Activated naive CD4-positive, alpha-beta T cell treated with anti-CD3 and anti-CD28 coated beads, Interleukin-2, amount 50 U/mL, for 72 hours (primary cell): ENCODE data around the gene ZAP70. TPM values are rescaled to one million over a fixed set of nuclear protein-coding genes. Genes with fewer than 3 reads are reported as not detected.
"Not testable (repeated sequence)": the region's sequence is repeated elsewhere in the genome, so short reads cannot be mapped to it uniquely, and the experiment has no call there.

Experiments
- ATAC-seq, 2 donors: fragments of 150-1000 bp; cut with Tn5 transposase; 2 replicates each; pipeline ENCODE4 v1.10.0; 2021; ENCODE audit warnings: mild to moderate bottlenecking in 2 of 2, moderate library complexity in 2 of 2
- DNase-seq, 2 donors: peaks; one replicate each; pipeline ENCODE4 v3.0.0; 2021 to 2022; ENCODE audit warnings: low spot score in 2 of 2
- H3K27ac Mint-ChIP-seq, 2 donors: one replicate each; pipeline ENCODE4 v1.8.0; 2022; ENCODE audit warnings: mild to moderate bottlenecking in 2 of 2, mixed read lengths in 2 of 2
- H3K36me3 Mint-ChIP-seq, 2 donors: one replicate each; pipeline ENCODE4 v1.8.0; 2022; ENCODE audit warnings: mixed read lengths in 2 of 2
- H3K9me3 Mint-ChIP-seq, 2 donors: one replicate each; pipeline ENCODE4 v1.8.0; 2022; ENCODE audit warnings: mixed read lengths in 2 of 2
- total RNA-seq, 2 donors: library from RNA; stranded (reverse); gene quantifications; one replicate each; pipeline ENCODE4 v1.2.3, GENCODE V29; 2022

The ZAP70 gene
- total RNA-seq, 2 donors from 2014 or later, result 164 to 235 TPM

DNA sequence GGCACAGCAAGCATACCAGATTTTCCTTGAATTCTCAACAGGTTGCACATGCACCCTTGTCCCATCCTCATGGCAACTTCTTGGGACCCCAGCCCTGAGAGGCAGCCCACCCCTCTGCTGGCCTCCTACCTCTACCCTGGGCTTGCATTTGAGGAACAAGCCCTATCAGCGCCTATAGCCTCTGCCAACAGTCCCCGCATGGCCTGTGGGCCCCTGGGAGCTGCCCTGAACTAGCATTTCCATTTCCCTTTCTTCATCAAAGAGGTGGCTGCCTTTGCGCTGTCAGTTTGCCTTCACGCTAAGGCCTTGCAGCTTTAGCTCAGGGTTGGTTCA, 5.4 kb upstream of the ZAP70 start:
- no peak for ATAC-seq
- H3K27ac Mint-ChIP-seq, result no peak overlapping the region

DNA sequence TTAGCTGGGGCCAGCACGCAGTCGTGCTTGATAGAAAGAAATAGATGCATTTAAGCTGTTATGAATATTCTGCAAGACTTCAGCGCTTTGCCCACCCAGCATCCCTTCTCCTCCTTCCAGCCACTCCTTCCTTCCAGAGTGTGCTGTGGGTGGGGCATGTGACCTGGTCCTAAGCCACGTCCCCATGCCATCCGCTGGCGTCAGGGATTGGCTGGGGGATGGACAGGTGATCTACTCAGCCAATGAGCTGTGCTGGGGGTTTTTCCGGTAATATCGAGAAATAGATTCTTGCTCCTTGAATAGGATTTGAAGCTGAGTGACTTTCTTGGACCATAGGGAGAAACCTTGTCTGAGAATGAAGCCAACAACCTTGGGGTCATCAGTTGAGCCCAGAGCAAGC, 4.8 kb upstream of the ZAP70 start:
- peaks cover 4 to 11% of the 10 kb centered on the region in 2 donors for H3K36me3 Mint-ChIP-seq
- no peak overlapping the region for H3K27ac Mint-ChIP-seq
- no peak for DNase-seq
- ATAC-seq, result no peak
- no peaks in the 10 kb centered on the region for H3K9me3 Mint-ChIP-seq

More for the DNA sequence above, 5.4 kb upstream of the ZAP70 start:
- Mint-ChIP-seq H3K9me3 (no peaks in the 10 kb centered on the region), H3K36me3 (peaks cover 0 to 6% of the 10 kb centered on the region in 2 donors)
- peak in 1 of 2 donors; percentile 39 for DNase-seq

DNA sequence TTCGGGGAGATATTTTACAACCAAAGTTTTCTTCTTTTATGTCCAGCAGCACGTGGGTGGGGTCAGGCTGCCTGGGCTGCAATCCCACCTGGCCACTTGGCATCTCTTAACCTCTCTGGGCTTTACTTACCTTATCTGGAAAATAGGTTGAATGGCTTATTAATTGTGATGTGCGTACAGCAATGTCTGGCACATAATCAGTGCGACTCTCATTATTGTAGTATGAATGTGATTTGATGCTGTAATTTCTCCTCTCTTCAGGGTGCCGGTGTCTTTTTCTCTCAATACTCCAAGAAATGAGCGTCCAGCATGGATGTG, 2.0 kb upstream of the ZAP70 start:
- ATAC-seq (no peak), DNase-seq (no peak)
- Mint-ChIP-seq H3K36me3 (peaks cover 25 to 37% of the 10 kb centered on the region in 2 donors), H3K9me3 (no peaks in the 10 kb centered on the region), H3K27ac (peak overlapping the region in 1 of 2 donors; percentile 98)

DNA sequence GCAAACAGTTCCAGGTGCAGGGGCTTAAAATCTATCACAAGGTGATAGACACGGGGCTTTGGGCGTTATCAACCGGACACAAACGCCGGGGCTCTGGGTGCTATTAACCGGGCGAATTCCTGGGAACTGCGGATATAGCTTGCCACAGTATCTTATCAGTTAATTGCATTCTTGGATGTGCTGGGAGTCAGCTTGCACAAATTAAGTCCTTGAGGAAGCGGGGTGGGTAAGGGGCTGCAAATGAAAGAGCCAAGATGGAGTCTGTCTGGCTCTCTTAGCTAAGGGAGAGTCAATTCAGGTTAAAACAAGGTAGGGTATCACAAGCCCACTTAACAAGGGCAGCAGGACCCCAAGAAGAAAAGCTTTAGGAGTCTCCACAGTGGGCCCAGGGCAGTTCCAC, 1.2 kb upstream of the ZAP70 start:
- ATAC-seq, H3K9me3 Mint-ChIP-seq, DNase-seq: not testable (repeated sequence)
- peaks cover 31 to 45% of the 10 kb centered on the region in 2 donors for H3K36me3 Mint-ChIP-seq
- peak overlapping the region; percentile 92 to 98 for H3K27ac Mint-ChIP-seq

DNA sequence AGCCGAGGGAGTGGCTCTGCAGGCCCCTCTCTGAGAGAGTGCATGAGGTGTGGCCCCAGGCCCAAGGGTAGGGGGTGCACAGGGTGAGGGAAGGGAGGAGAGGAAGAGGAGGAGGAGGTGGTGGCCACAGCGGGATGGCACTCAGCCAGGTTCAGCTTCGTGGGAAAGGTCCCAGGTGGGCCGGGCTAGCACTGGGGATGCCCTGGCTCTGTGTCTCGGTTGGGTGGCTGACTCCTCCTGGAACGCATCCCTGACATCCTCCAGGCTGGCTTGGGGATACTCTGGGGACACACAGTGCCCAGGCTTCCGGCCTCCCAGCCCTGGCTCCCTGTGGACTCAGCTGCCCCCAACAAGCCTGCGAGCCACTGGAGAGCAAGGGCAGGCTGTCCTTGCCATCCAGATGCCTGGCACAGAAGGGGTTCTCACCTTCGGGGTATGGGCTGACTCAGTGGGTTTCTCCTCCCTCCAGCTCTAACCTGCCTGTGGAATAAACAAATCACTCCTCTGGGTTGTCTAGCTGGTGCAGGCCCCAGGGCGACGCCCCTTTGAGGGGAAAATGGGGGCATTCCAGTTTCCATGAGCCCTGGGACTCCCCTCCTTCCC, 582 bp upstream of the ZAP70 start:
- no peaks in the 10 kb centered on the region for H3K9me3 Mint-ChIP-seq
- peaks cover 31 to 49% of the 10 kb centered on the region in 2 donors for H3K36me3 Mint-ChIP-seq
- DNase-seq (peak in 1 of 2 donors; percentile 75), ATAC-seq (peak; percentile 46 to 50)
- peak overlapping the region; percentile 98 to 99 for H3K27ac Mint-ChIP-seq

DNA sequence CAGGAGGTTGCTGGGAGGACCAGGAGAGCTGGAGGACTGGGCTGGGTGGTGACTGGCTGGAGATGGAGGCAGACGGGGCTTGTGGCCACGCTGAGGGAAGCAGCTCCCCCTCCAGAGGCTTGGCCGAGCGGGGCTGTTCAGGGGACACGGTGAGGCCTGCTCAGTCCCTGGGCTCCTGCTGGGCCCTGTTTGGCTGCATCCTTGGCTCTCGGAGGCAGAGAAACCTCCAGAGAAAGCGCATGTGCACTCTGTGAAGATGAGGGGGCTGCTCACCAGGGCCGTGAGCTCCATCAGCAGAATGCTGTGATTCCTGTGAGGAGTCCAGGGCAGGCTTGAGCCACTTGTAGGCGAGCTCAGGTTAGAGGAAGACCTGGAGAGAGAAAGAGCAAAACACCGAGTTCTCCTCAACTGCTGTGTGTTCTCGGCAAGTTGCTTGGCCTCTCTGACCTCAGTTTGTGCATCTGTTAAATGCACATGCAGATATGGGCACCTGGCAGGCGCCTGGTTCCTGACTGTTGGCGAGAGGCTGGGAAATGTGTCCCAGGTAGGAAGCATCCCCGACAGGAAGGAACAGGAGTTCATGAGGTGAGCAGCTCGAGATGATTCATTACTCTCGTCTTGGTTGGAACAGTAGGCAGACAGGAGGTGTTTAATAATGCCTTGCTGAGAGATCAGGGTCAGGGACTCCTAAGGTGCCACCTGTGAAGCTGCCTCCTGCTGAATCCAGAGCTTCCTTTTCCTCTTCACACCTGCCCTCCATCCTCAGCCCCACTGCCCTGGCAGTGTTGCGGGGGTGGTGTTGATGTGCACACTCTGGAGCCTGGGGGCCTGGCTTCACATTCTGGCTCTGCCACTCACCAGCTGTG, 941 bp downstream of the ZAP70 start:
- H3K36me3 Mint-ChIP-seq, result peaks cover 31 to 62% of the 10 kb centered on the region in 2 donors
- peak overlapping the region; percentile 98 to 99 for H3K27ac Mint-ChIP-seq
- DNase-seq, result no peak
- ATAC-seq, result peak; percentile 34 to 37
- H3K9me3 Mint-ChIP-seq, result no peaks in the 10 kb centered on the region

DNA sequence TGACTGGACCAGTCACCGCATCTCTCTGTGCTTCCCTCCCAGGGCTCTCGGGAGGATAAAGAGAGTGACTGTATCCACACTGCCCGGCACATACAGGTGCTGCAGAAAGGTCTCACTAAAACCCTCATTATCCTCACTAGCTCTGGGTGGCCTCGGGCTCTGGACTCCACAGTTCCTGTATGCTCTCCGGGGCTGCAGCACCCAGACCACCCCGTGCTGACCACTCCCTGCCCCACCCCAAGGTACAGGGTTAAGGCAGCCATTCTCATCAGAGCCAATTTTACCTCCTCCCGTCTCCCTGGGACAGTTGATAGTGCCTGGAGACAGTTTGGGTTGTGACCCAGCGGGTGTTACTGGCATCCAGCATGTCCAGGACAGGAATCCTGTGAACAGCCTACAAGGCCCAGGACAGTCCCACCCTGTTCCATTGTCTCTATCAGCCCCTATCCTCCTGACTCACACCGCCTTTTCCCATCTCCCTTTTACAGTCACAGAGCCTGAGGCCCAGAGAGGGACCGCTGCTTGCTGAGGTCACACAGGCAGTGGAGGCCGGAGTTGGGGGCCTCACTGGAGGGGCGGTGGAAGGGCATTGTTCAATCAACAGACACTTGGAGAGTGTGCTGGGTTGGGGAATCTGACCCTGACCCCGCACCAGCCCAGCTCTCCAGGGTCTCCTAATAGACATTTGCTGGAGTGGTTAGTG, 1.7 kb downstream of the ZAP70 start:
- DNase-seq (no peak), ATAC-seq (peak in 1 of 2 donors; percentile 50)
- Mint-ChIP-seq H3K9me3 (no peaks in the 10 kb centered on the region), H3K27ac (peak overlapping the region; percentile 98 to 99), H3K36me3 (peaks cover 31 to 65% of the 10 kb centered on the region in 2 donors)

DNA sequence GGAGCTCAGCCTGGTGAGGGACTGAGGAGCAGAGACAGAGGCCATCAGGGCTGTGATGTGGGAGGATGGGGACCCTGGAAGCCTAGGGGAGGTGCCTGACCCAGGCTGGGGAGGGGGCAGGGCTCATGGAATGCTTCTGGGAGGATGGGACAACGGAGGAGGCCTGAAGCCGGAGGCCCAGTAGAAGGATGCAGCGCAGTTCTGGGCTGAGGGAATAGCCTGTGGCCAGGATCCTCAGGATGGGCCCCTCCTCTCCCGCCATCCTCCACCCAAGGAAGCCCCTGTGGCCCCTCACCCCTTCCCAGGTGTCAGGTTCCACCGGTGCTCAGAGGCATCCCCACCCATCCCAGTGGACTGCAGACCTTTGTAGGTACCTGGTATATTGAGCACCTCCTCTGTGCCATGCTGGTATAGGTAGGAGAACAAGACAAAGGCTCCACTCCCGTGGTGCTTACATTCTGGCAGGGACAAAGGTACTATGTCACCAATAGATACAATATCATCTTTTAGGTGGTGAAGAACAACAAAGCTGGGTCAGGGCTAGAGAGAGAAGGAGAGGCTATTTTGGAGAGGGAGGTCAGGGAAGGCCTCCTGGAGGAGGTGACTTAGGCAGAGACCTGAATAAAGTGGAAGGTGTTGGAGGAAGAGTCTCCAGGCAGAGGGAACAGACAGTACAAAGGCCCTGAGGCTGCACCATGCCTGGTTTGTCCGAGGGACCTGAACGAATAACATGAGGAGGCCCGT, 2.7 kb downstream of the ZAP70 start:
- Mint-ChIP-seq H3K36me3 (peaks cover 31 to 71% of the 10 kb centered on the region in 2 donors), H3K9me3 (no peaks in the 10 kb centered on the region), H3K27ac (peak overlapping the region; percentile 98 to 99)
- no peak for DNase-seq
- ATAC-seq, result no peak

DNA sequence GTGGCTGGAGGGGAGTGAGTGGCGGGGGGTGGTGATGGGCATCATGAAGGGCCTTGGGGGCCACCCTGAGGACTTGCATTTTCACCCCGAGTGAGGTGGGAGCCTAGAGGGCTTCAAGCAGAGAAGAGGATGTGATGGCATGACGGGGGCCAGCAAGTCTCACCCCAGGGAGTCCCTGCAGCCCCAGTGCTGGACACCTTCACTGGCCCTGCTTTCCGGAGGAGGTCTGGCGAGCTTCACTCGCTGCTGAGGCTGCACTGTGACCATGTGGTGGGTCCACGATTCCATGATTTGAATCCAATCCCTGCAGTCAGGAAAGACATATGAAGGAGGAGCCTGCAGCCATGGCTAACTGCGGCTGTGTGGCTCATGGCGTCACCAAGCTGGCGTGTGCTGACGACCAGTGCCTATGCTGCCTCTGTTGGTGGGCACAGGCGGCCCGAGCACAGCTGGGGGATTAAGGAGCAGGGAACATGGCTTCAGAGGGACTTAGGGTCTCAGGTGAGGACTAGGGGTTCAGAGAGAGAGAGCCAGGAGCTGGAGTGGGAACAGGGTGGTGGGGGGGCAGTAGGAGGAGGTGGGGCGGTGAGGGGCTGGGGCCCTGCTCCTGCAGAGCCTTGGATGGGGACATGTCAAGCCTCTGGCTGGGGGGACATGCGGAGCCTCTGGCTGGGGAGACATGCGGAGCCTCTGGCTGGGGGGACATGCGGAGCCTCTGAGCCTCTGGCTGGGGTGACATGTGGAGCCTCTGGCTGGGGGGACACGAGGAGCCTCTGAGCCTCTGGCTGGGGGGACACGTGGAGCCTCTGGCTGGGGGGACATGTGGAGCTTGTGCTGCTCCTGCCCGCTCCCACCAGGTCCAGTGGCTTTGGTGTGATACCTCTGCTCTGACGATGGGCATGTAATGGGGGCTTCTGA, 3.6 kb downstream of the ZAP70 start:
- DNase-seq (peak in 1 of 2 donors; percentile 49), ATAC-seq (no peak)
- Mint-ChIP-seq H3K9me3 (no peaks in the 10 kb centered on the region), H3K27ac (peak overlapping the region; percentile 97 to 98), H3K36me3 (peaks cover 31 to 73% of the 10 kb centered on the region in 2 donors)

DNA sequence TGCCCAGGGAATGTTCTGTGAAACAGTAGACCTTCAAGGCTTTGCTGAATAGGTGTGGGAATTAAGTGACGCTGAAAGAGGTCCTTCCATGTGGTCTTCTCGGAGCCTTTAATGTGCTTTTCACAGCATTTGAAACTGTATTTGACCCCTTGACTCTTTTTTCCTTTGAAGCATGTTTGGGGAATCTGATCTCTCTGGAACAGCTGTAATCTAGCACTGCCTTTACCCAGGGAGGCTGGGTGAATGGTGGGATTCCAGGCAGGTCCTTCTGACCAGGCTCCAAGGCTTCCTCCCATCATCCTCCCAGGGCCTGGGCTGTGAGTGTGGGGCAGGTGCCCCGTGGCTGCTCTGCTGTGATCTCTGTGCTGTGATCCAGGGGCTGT, 4.2 kb downstream of the ZAP70 start:
- no peak for DNase-seq
- ATAC-seq, result no peak
- peak overlapping the region; percentile 97 to 98 for H3K27ac Mint-ChIP-seq
- H3K36me3 Mint-ChIP-seq, result peaks cover 34 to 78% of the 10 kb centered on the region in 2 donors
- H3K9me3 Mint-ChIP-seq, result no peaks in the 10 kb centered on the region

DNA sequence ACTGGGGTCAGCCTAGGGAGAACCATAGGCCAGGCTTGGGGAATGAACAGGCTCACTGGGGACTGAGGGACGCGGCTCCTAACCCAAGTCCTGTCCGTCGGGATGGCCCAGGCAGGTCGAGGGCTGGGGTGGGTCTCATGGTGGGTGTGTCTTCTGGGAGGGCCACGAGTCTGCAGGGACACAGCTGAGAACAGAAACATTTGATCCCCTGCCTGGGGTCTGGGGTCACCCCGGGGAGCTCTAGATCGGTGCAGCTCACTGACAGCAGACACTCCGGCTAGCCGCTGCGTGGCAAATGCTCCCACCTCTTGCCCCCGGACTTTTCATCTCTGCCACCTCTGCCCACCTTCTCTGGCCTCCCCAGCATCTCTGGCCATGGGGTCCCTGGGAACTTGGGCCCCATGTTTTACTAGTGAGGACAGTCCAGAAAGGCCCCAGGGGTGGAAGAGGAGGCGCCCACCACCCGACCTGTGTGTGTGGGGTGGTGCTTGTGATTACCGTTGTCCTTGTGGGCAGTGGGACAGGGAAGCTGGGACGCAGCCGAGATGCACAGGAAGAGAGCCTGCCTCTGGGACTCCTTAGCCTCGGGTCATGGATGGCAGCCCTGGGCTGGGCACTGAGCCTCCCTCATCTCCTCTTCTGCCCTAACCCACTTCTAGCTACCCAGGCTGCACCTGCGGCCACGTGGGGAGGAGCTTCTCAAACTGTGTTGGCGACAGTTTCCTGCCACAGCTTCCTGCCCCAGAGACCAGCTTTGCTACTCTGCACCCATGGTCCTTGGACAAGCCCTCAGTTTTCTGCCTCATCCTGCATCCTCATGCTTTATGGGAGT, 4.9 kb downstream of the ZAP70 start:
- peak overlapping the region; percentile 97 to 98 for H3K27ac Mint-ChIP-seq
- no peaks in the 10 kb centered on the region for H3K9me3 Mint-ChIP-seq
- DNase-seq (peak; percentile 58 to 70), ATAC-seq (peak; percentile 65)
- peaks cover 37 to 80% of the 10 kb centered on the region in 2 donors for H3K36me3 Mint-ChIP-seq

DNA sequence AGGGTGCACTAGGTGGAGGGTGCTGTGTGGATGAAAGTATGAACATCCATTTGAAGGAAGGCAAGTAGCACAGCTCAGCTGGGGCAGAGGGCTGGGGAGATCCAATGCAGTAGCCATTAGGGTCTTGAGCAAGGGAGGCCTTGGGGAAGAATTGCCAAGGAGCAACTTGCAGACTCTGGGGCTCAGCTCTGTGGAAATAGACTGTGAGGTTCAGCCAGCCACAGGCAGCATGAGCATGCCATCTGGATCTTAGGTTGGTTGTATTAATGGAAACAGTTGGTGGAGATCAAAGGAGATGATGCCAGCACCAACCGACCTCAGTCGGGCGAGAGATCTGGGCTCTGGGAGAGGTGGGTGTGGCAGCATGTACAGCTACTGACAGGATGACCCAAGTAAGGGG, 5.6 kb downstream of the ZAP70 start:
- Mint-ChIP-seq H3K36me3 (peaks cover 30 to 74% of the 10 kb centered on the region in 2 donors), H3K9me3 (no peaks in the 10 kb centered on the region), H3K27ac (peak overlapping the region; percentile 87 to 98)
- DNase-seq (no peak), ATAC-seq (peak; percentile 12 to 17)

DNA sequence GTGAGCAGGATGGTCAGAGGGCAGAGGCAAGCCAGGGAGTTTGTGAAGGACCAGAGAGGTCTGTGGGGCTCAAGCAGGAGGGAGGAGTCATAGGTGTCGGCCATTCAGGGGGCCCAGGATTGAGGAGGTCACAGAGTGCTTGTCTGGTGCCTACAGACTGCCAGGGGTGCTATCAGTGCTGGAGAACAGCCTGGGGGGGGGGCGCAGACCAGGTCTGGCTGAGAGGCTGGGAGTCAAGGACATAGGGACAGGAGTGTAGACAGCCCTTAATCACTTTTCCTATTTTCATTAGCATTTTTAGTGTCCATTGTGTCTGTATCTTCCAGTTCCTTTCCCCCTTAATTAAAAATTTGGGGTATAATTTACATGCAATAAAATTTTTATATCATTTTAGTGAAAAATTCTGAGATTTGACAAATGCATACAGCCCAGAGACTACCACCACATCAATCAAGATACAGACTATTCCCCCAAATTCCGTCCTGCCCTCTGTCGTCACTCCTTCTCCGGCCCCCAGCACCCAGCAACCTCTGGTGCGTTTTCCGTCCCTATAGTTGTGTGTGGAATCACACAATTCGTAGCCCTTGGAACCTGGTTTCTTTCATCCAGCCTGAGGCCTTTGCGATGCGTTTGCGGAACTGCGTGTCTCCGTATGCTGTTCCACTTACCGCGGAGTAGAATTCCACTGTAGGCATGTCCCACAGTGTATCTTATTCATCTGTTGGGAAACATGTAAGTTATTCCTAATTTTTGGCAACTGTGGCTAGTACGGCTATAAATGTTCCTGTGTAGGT, 6.2 kb downstream of the ZAP70 start:
- DNase-seq (no peak), ATAC-seq (no peak)
- no peaks in the 10 kb centered on the region for H3K9me3 Mint-ChIP-seq
- peaks cover 27 to 74% of the 10 kb centered on the region in 2 donors for H3K36me3 Mint-ChIP-seq
- peak overlapping the region; percentile 87 to 98 for H3K27ac Mint-ChIP-seq

DNA sequence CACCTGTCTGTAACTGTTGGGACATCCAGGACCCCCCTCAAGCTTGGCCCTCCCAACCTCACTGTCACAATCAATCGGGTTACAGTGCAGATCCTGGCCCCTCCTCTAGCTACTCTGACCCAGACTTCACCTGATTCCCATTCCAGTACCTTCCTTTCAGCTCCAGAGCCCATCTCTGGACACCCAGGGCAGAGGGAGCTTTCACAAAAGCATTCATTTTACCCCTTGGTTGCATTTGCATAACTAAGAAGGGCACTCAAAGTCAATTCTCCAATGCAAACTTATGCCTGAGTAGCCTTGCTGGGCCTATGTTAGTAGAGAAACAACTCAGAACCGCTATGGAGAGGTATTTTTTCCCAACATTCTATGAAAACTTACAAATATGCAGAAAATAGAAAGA, 7.4 kb downstream of the ZAP70 start:
- Mint-ChIP-seq H3K9me3 (no peaks in the 10 kb centered on the region), H3K36me3 (peaks cover 23 to 74% of the 10 kb centered on the region in 2 donors), H3K27ac (peak overlapping the region; percentile 87 to 98)
- ATAC-seq (no peak), DNase-seq (no peak)
